H1 (cell line): ENCODE data around the gene SHC1.

ENCODE experiments used
- ATF2 ChIP-seq: IDR thresholded peaks from 2 replicates; pipeline ENCODE4 v1.6.1; 2012; ENCODE audit warnings: low read length, inconsistent platforms
- BCL11A ChIP-seq, 2 experiments: IDR thresholded peaks; one replicate each; pipeline ENCODE4 v1.6.1; 2011; ENCODE audit warnings: low read depth in 2 of 2, low read length in 2 of 2, mild to moderate bottlenecking in 2 of 2
- CEBPB ChIP-seq: IDR thresholded peaks from 2 replicates; pipeline ENCODE4 v1.6.1; 2012; ENCODE audit warnings: low read depth, low read length
- CTCF ChIP-seq, 3 experiments: IDR thresholded peaks; 1 replicate in 2 of 3; 2 replicates in 1 of 3; pipeline versions ENCODE4 v1.5.1 to v1.6.1; 2011; ENCODE audit warnings: low read length in 3 of 3, mild to moderate bottlenecking in 3 of 3, inconsistent platforms in 2 of 3, low read depth in 1 of 3, moderate library complexity in 1 of 3; ENCODE audit not compliant: insufficient read depth in 1 of 3; ENCODE audit errors: control extremely low read depth in 1 of 3
- EP300 ChIP-seq, 2 experiments: IDR thresholded peaks; 1 replicate in 1 of 2; 2 replicates in 1 of 2; pipeline ENCODE4 v1.6.1; 2011 to 2012; ENCODE audit warnings: low read depth in 2 of 2, low read length in 2 of 2, mild to moderate bottlenecking in 2 of 2, borderline replicate concordance in 1 of 2, inconsistent platforms in 1 of 2, moderate library complexity in 1 of 2
- EZH2 ChIP-seq: fragments of 200-600 bp; sonication (generic); IDR thresholded peaks from 2 replicates; pipeline ENCODE4 v1.7.1; 2012; ENCODE audit warnings: low read depth, mild to moderate bottlenecking, moderate library complexity, low read length, inconsistent platforms; ENCODE audit not compliant: severe bottlenecking
- MAFK ChIP-seq: IDR thresholded peaks from 2 replicates; pipeline ENCODE4 v1.6.1; 2012; ENCODE audit warnings: low read depth, mild to moderate bottlenecking, improper control_type of control experiment, low read length
- POLR2AphosphoS5 ChIP-seq: IDR thresholded peaks from 2 replicates; pipeline ENCODE4 v1.6.1; 2011; ENCODE audit warnings: low read depth, low read length
- POU5F1 ChIP-seq: IDR thresholded peaks from 2 replicates; pipeline ENCODE4 v1.6.1; 2011; ENCODE audit warnings: low read depth, mild to moderate bottlenecking, low read length, moderate library complexity
- RXRA ChIP-seq: IDR thresholded peaks from 2 replicates; pipeline ENCODE4 v1.6.1; 2011; ENCODE audit warnings: low read depth, mild to moderate bottlenecking, low read length, moderate library complexity; ENCODE audit not compliant: insufficient read depth
- SP2 ChIP-seq: IDR thresholded peaks from 2 replicates; pipeline ENCODE4 v1.6.1; 2012; ENCODE audit warnings: mild to moderate bottlenecking, low read length, inconsistent platforms
- TAF1 ChIP-seq: IDR thresholded peaks from 2 replicates; pipeline ENCODE4 v1.6.1; 2011; ENCODE audit warnings: mild to moderate bottlenecking, low read depth, low read length
- TEAD4 ChIP-seq: IDR thresholded peaks from 2 replicates; pipeline ENCODE4 v1.6.1; 2012; ENCODE audit warnings: low read depth, low read length, inconsistent platforms, mixed read lengths

GRCh38 chr1:154982897-154983648 lies 12.5 kb upstream of the SHC1 start, which contains the start of gene FLAD1:
- no peak for TF ChIP-seq ATF2
- no peak for TF ChIP-seq EP300 (IDR thresholded peaks at IDR 0.05; ENCODE audit: borderline replicate concordance in 1 of 2, low read depth in 2 of 2, low read length in 2 of 2)
- TF ChIP-seq CTCF (IDR thresholded peaks at IDR 0.05; ENCODE audit: control extremely low read depth in 1 of 3, insufficient read depth in 1 of 3, low read depth in 1 of 3, low read length in 3 of 3): no peak
- TF ChIP-seq MAFK: no peak
- TF ChIP-seq TAF1: peak; percentile 91
- peak; percentile 98 for TF ChIP-seq SP2
- TF ChIP-seq BCL11A (IDR thresholded peaks at IDR 0.05; ENCODE audit: low read depth in 2 of 2, low read length in 2 of 2): no peak
- no peak for TF ChIP-seq RXRA
- no peak for TF ChIP-seq TEAD4
- no peak for TF ChIP-seq EZH2
- peak; percentile 51; the same call in 1 of the 2 replicates for TF ChIP-seq POU5F1
- TF ChIP-seq CEBPB: no peak
- peak; percentile 53; the same call in 1 of the 2 replicates for TF ChIP-seq POLR2AphosphoS5
